Kidney (tissue), 14 donors: ENCODE data around the gene ANTXRL. TPM values are rescaled to one million over a fixed set of nuclear protein-coding genes. Genes with fewer than 3 reads are reported as not detected.
"Not testable (repeated sequence)": the region's sequence is repeated elsewhere in the genome, so short reads cannot be mapped to it uniquely, and the experiment has no call there.

Experiments used
- DNase-seq, 5 donors: peaks; one replicate each; pipeline ENCODE4 v3.0.0-alpha.2; 2013 to 2020
- FAIRE-seq: peaks from 2 replicates; lab custom pipeline; 2012; peaks lifted over from hg19 to GRCh38; lab: Jason Lieb, UNC
- H3K27ac ChIP-seq, 2 donors: one replicate each; pipeline ENCODE4 v1.7.0; 2013; ENCODE audit warnings: low read depth in 2 of 2, low read length in 2 of 2, inconsistent platforms in 1 of 2
- H3K27me3 ChIP-seq: one replicate; pipeline ENCODE4 v1.7.1; 2013; ENCODE audit warnings: low read length, inconsistent platforms; ENCODE audit not compliant: control insufficient read depth, insufficient read depth
- H3K36me3 ChIP-seq, 3 donors: one replicate each; pipeline versions ENCODE4 v1.7.0 to v1.7.1; 2013; ENCODE audit warnings: low read length in 3 of 3, control low read depth in 1 of 3, inconsistent platforms in 1 of 3; ENCODE audit not compliant: insufficient read depth in 3 of 3, control insufficient read depth in 2 of 3
- H3K4me1 ChIP-seq, 3 donors: one replicate each; pipeline versions ENCODE4 v1.7.0 to v1.7.1; 2013; ENCODE audit warnings: low read length in 3 of 3, inconsistent platforms in 1 of 3, low read depth in 1 of 3; ENCODE audit not compliant: control insufficient read depth in 2 of 3, insufficient read depth in 2 of 3
- H3K4me3 ChIP-seq, 3 donors: one replicate each; pipeline versions ENCODE4 v1.7.0 to v1.8.1; 2013; ENCODE audit warnings: low read length in 3 of 3, control low read depth in 1 of 3, inconsistent platforms in 1 of 3
- H3K9ac ChIP-seq, 3 donors: one replicate each; pipeline versions ENCODE4 v1.7.0 to v1.7.1; 2013; ENCODE audit warnings: low read length in 3 of 3, control low read depth in 1 of 3, inconsistent platforms in 1 of 3
- H3K9me3 ChIP-seq, 3 donors: one replicate each; pipeline versions ENCODE4 v1.7.0 to v1.7.1; 2013; ENCODE audit warnings: low read length in 3 of 3, control low read depth in 1 of 3, inconsistent platforms in 1 of 3; ENCODE audit not compliant: control insufficient read depth in 2 of 3, insufficient read depth in 1 of 3
- CTCF ChIP-seq: IDR thresholded peaks from 3 replicates; pipeline ENCODE4 v1.5.1; 2012; ENCODE audit warnings: mild to moderate bottlenecking, moderate library complexity, borderline replicate concordance; ENCODE audit not compliant: insufficient read depth; ENCODE audit errors: extremely low read depth
- intact Hi-C: fragments of 100-400 bp; cut with DNase I; formaldehyde crosslinking; loops from one replicate; pipeline ENCODE4 v1.11.1; 2022
- polyA plus RNA-seq: library from polyadenylated mRNA; stranded (reverse); fragments of 350-450 nt; fragmentation: Illumina TruSeq; extraction: RNeasy Lipid Tissue Mini Kit (QIAGEN cat#74804); gene quantifications from one replicate; pipeline ENCODE4 v1.2.3, GENCODE V29; 2014; ENCODE audit warnings: low read depth, low replicate concordance; ENCODE audit not compliant: insufficient read depth
- total RNA-seq: library from RNA; stranded (reverse); fragmentation: NEBNext Ultra II Directional; extraction: Animal tissue kit (Norgen Biotek cat#: 25700); gene quantifications from one replicate; pipeline ENCODE4 v1.2.1, GENCODE V29; 2021
- donor health status: control.
- donor health status: control.
- donor health status: control.
- donor health status: control.
- donor health status: control.
- donor health status: DM: yes; HTN: yes; CAD: no.
- donor health status: Normal renal cell carcinoma (clear cell type).

The ANTXRL gene
- total and polyA plus RNA-seq, 2 donors from 2014 or later: 0.16 TPM; not detected in 1

- no peak overlapping the region for H3K4me3 ChIP-seq
- H3K4me1 ChIP-seq: no peaks in the 10 kb centered on the region
- H3K9ac ChIP-seq: no peak overlapping the region
- peak in 2 of 5 donors; percentile 33 to 41 for DNase-seq
- no peak for FAIRE-seq
- H3K36me3 ChIP-seq: no peaks in the 10 kb centered on the region
- H3K27ac ChIP-seq: no peak overlapping the region
- no peak for TF ChIP-seq CTCF
- H3K27me3 ChIP-seq: no peaks in the 10 kb centered on the region
- no peaks in the 10 kb centered on the region for H3K9me3 ChIP-seq
- intact Hi-C loops: no loop called here
Measured at GRCh38 chr10:46311501-46311951, 24.7 kb downstream of the ANTXRL start.

- H3K9ac ChIP-seq, H3K36me3 ChIP-seq, H3K9me3 ChIP-seq, H3K4me3 ChIP-seq, H3K27me3 ChIP-seq, intact Hi-C loops, H3K27ac ChIP-seq, H3K4me1 ChIP-seq, FAIRE-seq: not testable (repeated sequence)
- DNase-seq: peak in 2 of 5 donors; percentile 25 to 55
Measured at GRCh38 chr10:46311961-46312431, 25.2 kb downstream of the ANTXRL start.

GRCh38 chr10:46312953-46313352, 26.2 kb downstream of the ANTXRL start:
- DNase-seq: peak in 1 of 5 donors; percentile 28

GRCh38 chr10:46314071-46314470, 27.3 kb downstream of the ANTXRL start:
- FAIRE-seq (no peak), DNase-seq (peak in 1 of 5 donors; percentile 30)
- no peaks in the 10 kb centered on the region for H3K27me3 ChIP-seq
- H3K9ac ChIP-seq: no peak overlapping the region
- intact Hi-C loops: no loop called here
- H3K36me3 ChIP-seq: no peaks in the 10 kb centered on the region
- no peak overlapping the region for H3K4me3 ChIP-seq
- H3K4me1 ChIP-seq: no peaks in the 10 kb centered on the region
- H3K27ac ChIP-seq: no peak overlapping the region
- TF ChIP-seq CTCF: no peak
- no peaks in the 10 kb centered on the region for H3K9me3 ChIP-seq

More at GRCh38 chr10:46312953-46313352, 26.2 kb downstream of the ANTXRL start:
- Histone ChIP-seq H3K9me3 (no peaks in the 10 kb centered on the region), H3K4me3 (no peak overlapping the region), H3K27ac (no peak overlapping the region), H3K9ac (no peak overlapping the region), H3K27me3 (no peaks in the 10 kb centered on the region), H3K4me1 (no peaks in the 10 kb centered on the region), H3K36me3 (no peaks in the 10 kb centered on the region)
- FAIRE-seq: no peak
- no peak for TF ChIP-seq CTCF
- intact Hi-C loops: no loop called here

GRCh38 chr10:46315071-46315860, 28.5 kb downstream of the ANTXRL start:
- H3K36me3 ChIP-seq, H3K4me3 ChIP-seq, H3K27me3 ChIP-seq, H3K9me3 ChIP-seq, intact Hi-C loops, H3K4me1 ChIP-seq, FAIRE-seq, H3K27ac ChIP-seq, H3K9ac ChIP-seq: not testable (repeated sequence)
- peak in 2 of 5 donors; percentile 26 to 46 for DNase-seq
